HAP-1 (cell line): ENCODE data around the gene UNCX.
A peak's percentile ranks its signal among the peaks of the same experiment; 100 is the strongest.
"Not testable (repeated sequence)": the region's sequence is repeated elsewhere in the genome, so short reads cannot be mapped to it uniquely, and the experiment has no call there.

Source experiments
- DNase-seq, 2 experiments: peaks; one replicate each; pipeline ENCODE4 v3.0.0-alpha.2; 2016 to 2020; ENCODE audit warnings: low spot score in 2 of 2
- H3K27me3 ChIP-seq: fragments of 250-450 bp; sonication (Bioruptor Pico); 2 replicates; pipeline ENCODE4 v1.5.1; 2020; ENCODE audit warnings: low read depth, mild to moderate bottlenecking, moderate library complexity
- H3K36me3 ChIP-seq: fragments of 250-450 bp; sonication (Bioruptor Pico); replicated peaks from 2 replicates; pipeline ENCODE4 v1.5.1; 2020; ENCODE audit warnings: mild to moderate bottlenecking
- H3K4me1 ChIP-seq: fragments of 250-450 bp; sonication (Bioruptor Pico); 2 replicates; pipeline ENCODE4 v1.5.1; 2020; ENCODE audit warnings: mild to moderate bottlenecking
- H3K4me3 ChIP-seq: fragments of 250-450 bp; sonication (Bioruptor Pico); 2 replicates; pipeline ENCODE4 v1.5.1; 2020; ENCODE audit warnings: mild to moderate bottlenecking, moderate library complexity
- H3K9me3 ChIP-seq: fragments of 250-450 bp; sonication (Bioruptor Pico); 2 replicates; pipeline ENCODE4 v1.5.1; 2020; ENCODE audit warnings: mild to moderate bottlenecking, moderate library complexity
- in situ Hi-C: fragments of 300-500 bp; cut with MboI; formaldehyde crosslinking; loops from 3 replicates; pipeline ENCODE4 v1.14.3; 2020; ENCODE audit warnings: low sequenced_read_pairs, inconsistent platforms, mixed read lengths

Gene UNCX

DNA sequence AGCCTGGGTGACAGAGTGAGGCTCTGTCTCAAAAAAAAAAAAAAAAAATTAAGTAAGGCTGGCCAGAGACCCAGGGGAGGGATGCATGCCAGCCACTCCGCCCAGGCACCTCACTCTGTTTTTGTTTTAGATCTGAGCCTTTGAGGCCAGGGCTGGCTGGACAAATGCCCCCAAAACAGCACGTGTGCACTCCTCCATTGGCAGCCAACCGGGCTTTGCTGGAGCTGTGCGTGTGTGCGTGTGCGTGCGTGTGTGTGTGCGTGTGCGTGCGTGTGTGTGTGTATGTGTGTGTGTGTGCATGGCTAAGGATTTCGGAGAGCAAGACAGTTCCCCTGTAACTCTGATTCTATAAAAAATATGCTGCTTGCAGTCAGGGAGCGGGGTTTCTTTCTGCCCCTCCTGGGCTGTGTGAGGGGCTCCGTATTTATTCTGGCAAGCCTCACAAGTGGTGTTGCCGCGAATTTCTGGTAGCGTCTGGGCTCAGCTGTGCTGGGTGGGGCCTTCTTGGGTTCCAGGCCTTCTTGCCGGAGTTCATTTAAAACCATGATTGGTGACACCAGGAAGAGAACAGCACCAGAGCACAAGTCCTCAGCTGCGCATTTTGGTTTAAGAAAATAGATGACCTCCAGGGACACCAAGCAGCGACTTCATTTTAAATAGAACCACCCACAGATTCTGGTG lies 28.1 kb upstream of the UNCX start:
- in situ Hi-C loops: no loop called here
- no peaks in the 10 kb centered on the region for H3K27me3 ChIP-seq
- no peak for DNase-seq
- H3K36me3 ChIP-seq: no peaks in the 10 kb centered on the region
- H3K4me1 ChIP-seq: no peaks in the 10 kb centered on the region
- no peak overlapping the region for H3K4me3 ChIP-seq
- no peaks in the 10 kb centered on the region for H3K9me3 ChIP-seq

- H3K4me3 ChIP-seq, in situ Hi-C loops, H3K27me3 ChIP-seq, H3K36me3 ChIP-seq, H3K9me3 ChIP-seq, DNase-seq, H3K4me1 ChIP-seq: not testable (repeated sequence)
Measured at GRCh38 chr7:1205742-1206141, 26.9 kb upstream of the UNCX start.

DNA sequence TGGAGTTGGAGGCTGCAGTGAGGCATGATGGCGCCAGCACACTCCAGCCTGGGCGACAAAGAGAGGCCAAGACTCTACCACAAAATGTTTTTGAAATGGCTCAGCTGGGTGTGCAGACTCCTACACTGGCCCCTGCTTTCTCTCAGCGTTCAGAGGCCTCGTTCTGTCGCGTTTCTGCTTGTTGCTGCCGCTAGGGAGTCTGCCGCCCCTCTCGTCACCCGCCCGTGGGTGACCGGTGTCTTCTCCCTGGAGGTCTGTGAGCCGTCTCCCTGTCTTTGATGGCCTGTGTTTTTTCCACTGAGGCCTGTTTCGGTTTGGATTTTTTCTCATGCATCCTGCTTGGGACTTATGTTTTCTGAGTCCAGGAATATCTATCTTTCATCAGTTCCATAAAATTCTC lies 23.6 kb upstream of the UNCX start:
- H3K4me3 ChIP-seq: no peak overlapping the region
- no peaks in the 10 kb centered on the region for H3K4me1 ChIP-seq
- no peaks in the 10 kb centered on the region for H3K36me3 ChIP-seq
- no peaks in the 10 kb centered on the region for H3K9me3 ChIP-seq
- no peak for DNase-seq
- in situ Hi-C loops: no loop called here
- peaks cover 39% of the 10 kb centered on the region for H3K27me3 ChIP-seq

- Histone ChIP-seq H3K4me3 (no peak overlapping the region), H3K27me3 (peaks cover 48% of the 10 kb centered on the region), H3K4me1 (no peaks in the 10 kb centered on the region), H3K9me3 (no peaks in the 10 kb centered on the region), H3K36me3 (no peaks in the 10 kb centered on the region)
- DNase-seq: peak in 1 of 2 experiments; percentile 42
- in situ Hi-C loops: no loop called here
Measured at GRCh38 chr7:1210321-1210978, 22.2 kb upstream of the UNCX start.

- DNase-seq: no peak
- in situ Hi-C loops: no loop called here
- no peak overlapping the region for H3K4me3 ChIP-seq
Measured at GRCh38 chr7:1210979-1211608, 21.6 kb upstream of the UNCX start.

DNA sequence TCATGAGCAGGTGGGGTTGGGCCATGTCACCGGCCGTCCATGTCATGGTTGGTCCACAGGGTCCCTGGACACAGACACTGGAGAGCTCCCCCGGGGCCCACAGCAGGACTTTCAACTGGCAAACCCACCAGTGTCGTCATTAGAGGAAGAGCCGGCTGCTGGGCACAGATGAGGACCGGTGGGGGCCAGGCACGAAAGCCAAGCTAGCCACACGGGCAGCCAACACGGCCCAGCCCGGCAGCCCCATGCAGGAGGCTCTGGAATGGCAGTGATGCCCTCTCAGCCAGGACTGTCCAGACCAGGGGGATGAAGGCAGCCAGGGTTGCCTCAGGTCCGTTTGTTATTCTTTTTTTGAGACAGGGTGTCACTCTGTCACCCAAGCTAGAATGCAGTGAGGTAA lies 21.1 kb upstream of the UNCX start:
- DNase-seq: no peak
- peaks cover 48% of the 10 kb centered on the region for H3K27me3 ChIP-seq
- no peaks in the 10 kb centered on the region for H3K9me3 ChIP-seq
- no peak overlapping the region for H3K4me3 ChIP-seq
- H3K36me3 ChIP-seq: no peaks in the 10 kb centered on the region
- no peaks in the 10 kb centered on the region for H3K4me1 ChIP-seq
- in situ Hi-C loops: no loop called here

More at GRCh38 chr7:1210979-1211608, 21.6 kb upstream of the UNCX start:
- Histone ChIP-seq H3K27me3 (peaks cover 48% of the 10 kb centered on the region), H3K36me3 (no peaks in the 10 kb centered on the region), H3K9me3 (no peaks in the 10 kb centered on the region), H3K4me1 (no peaks in the 10 kb centered on the region)

DNA sequence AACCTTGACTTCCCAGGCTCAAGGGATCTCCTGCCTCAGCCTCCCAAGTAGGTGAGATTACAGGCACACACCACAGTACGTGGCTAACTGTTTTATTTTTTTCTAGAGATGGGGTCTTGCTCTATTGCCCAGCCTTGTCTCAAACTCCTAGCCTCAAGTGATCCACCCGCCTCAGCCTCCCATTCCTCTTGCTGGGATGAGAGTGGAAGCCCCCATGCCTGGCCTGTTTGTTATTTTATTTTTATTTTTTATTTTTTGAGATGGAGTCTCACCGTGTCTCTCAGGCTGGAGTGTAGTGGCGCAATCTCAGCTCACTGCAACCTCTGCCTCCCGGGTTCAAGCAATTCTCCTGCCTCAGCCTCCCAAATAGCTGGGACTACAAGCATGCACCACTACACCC lies 20.6 kb upstream of the UNCX start:
- H3K27me3 ChIP-seq: peaks cover 48% of the 10 kb centered on the region
- H3K36me3 ChIP-seq, DNase-seq: not testable (repeated sequence)

DNA sequence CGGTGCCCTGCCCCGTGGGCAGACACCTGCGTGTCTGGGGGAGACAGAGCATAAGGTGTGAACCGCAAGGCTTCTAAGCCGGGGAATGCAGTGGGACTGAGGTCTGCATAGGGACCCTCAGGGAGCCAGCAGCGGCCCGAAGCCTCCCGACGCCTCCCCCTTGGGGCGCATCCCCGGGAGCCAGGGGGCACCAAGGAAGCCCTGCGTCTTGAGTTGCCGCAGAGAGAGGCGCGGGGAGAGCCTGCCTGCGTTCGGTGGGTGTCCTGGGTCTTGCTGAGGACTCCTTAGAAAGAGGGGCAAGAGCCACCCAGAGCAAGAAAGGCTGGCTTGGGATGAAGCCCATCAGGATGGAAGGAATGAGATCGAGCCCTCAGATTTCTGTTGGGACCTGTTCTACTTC lies 18.2 kb upstream of the UNCX start:
- Histone ChIP-seq H3K4me1 (no peaks in the 10 kb centered on the region), H3K36me3 (no peaks in the 10 kb centered on the region), H3K27me3 (peaks cover 48% of the 10 kb centered on the region), H3K4me3 (no peak overlapping the region), H3K9me3 (no peaks in the 10 kb centered on the region)
- in situ Hi-C loops: no loop called here
- no peak for DNase-seq

More for the DNA sequence above, 20.6 kb upstream of the UNCX start:
- H3K4me3 ChIP-seq, H3K4me1 ChIP-seq, in situ Hi-C loops, H3K9me3 ChIP-seq: not testable (repeated sequence)

DNA sequence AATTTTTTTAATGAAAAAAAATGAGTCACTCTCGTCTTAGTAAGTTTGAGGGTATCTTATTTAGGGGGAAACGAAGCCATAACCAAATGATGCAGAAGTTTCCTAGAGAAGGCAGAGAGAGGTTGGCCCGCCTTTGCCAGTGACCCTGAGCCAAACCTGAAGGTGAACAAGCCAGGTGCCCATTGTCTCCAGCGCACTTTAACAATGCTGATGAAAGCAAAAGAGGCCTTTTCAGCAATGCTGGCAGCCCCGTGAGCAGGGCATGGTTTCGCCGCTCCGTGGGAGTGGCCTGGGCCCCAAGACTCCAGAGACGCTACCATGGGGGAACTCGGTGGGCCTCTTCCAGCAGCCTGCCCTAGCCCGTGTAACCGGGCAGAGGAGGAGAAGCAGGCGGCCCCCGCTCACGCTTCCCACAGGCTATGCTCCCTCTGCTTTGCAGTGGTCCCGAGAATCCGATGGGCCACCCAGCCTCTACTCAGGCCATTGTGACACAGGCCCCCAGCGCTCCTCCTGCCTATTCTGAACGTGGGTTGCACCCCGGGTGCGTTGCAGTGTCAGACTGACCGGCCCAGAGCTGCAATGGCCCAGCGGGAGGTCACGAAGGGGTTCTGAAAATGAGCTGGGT lies 14.0 kb upstream of the UNCX start:
- in situ Hi-C loops: no loop called here
- H3K27me3 ChIP-seq: peaks cover 13% of the 10 kb centered on the region
- H3K4me1 ChIP-seq: no peaks in the 10 kb centered on the region
- H3K9me3 ChIP-seq: no peaks in the 10 kb centered on the region
- no peak for DNase-seq
- H3K4me3 ChIP-seq: no peak overlapping the region
- H3K36me3 ChIP-seq: no peaks in the 10 kb centered on the region

DNA sequence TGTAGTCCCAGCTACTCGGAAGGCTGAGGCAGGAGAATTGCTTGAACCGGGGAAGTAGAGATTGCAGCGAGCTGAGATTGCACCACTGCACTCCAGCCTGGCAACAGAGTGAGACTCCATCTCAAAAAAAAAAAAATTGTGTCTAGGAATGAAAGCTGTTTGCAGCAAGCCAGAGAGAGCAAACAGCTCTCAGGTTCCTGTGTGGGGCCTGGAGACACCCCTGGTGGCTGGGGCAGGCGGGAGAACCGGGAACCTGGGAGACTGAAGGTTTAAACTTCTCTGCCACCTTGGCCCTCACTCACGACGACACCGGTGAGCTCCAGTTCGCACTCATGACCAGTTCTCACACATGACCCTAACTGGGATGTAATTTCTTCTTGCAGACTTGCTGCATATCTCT lies 13.2 kb upstream of the UNCX start:
- Histone ChIP-seq H3K36me3 (no peaks in the 10 kb centered on the region), H3K4me3 (no peak overlapping the region), H3K9me3 (no peaks in the 10 kb centered on the region), H3K4me1 (peaks cover 5% of the 10 kb centered on the region), H3K27me3 (peaks cover 5% of the 10 kb centered on the region; the same call in 1 of the 2 replicates)
- no peak for DNase-seq
- in situ Hi-C loops: no loop called here

DNA sequence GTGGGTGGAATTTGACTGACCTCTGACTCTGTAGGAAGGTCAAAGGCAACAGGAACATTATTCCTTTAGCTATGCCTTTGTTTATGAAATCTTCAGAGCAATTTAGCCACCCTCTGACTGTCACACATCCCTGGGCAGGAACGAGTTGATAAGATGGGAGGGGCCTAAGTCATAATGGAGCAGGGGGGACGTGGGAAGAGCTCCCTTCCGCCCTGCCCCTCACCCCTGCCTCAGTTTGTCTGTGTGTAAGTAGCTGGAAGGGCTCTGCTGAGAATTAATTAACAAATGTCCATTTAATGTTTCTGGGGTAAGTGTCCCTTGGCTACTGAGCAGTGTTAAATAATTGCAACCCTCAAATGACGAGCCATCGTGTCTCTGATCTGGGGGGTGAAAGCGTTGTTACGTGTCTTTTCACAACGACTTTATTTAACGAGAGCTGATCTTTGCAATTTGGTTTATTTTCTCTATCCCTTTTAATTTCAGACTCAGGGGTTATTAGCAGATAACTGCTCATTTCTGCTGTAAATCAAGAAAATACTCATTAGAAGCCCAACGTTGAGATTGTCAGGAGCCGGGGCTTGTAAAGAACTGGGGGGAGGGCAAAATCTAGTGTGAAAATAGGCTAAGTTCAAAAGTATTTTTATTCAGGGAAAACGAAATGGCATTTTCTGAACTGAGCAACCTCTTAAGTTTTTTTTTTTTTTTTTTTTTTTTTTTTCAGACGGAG lies 12.5 kb upstream of the UNCX start:
- in situ Hi-C loops: no loop called here
- 0 out of 2 replicates have a peak, but pooled peaks cover under 1% of the 10 kb centered on the region for H3K27me3 ChIP-seq

GRCh38 chr7:1220977-1221745 lies 11.5 kb upstream of the UNCX start:
- peaks cover 5% of the 10 kb centered on the region for H3K4me1 ChIP-seq
- no peak for DNase-seq
- in situ Hi-C loops: no loop called here
- H3K4me3 ChIP-seq: no peak overlapping the region
- no peaks in the 10 kb centered on the region for H3K9me3 ChIP-seq
- H3K27me3 ChIP-seq: no peaks in the 10 kb centered on the region
- H3K36me3 ChIP-seq: no peaks in the 10 kb centered on the region

More for the DNA sequence above, 12.5 kb upstream of the UNCX start:
- Histone ChIP-seq H3K36me3 (no peaks in the 10 kb centered on the region), H3K4me1 (peaks cover 5% of the 10 kb centered on the region), H3K9me3 (no peaks in the 10 kb centered on the region), H3K4me3 (no peak overlapping the region)
- DNase-seq: no peak
